ENCODE results near the gene LRRC47. TPM values are rescaled to one million over a fixed set of nuclear protein-coding genes. Genes with fewer than 3 reads are reported as not detected.

The LRRC47 gene
- total and polyA plus RNA-seq, 2 of the 13 experiments (the other 11 are each of a cell fraction or from before 2014, with no cell fraction given), result 18.3 to 52.5 TPM

- no peak for TF ChIP-seq ZFYVE20 (CRISPR knock-in tag; IDR thresholded peaks at IDR 0.05; ENCODE audit: borderline replicate concordance, low read depth)
- TF ChIP-seq ZNF292 (CRISPR knock-in tag; IDR thresholded peaks at IDR 0.05; ENCODE audit: borderline replicate concordance, low read depth), result no peak
- TF ChIP-seq RELA (CRISPR knock-in tag; IDR thresholded peaks at IDR 0.05), result no peak
- TF ChIP-seq PRPF4 (IDR thresholded peaks at IDR 0.05; ENCODE audit: low read depth, low read length, poor library complexity, severe bottlenecking), result no peak
- no peak for TF ChIP-seq ZIK1 (CRISPR knock-in tag; IDR thresholded peaks at IDR 0.05; ENCODE audit: borderline replicate concordance, low read depth)
- TF ChIP-seq FOXJ3 (CRISPR knock-in tag; IDR thresholded peaks at IDR 0.05; ENCODE audit: borderline replicate concordance), result no peak
- no peak; the same call in 1 of the 2 replicates for TF ChIP-seq E2F5 (CRISPR knock-in tag; conservative IDR thresholded peaks at IDR 0.05)
- TF ChIP-seq ZNF598 (CRISPR knock-in tag; IDR thresholded peaks at IDR 0.05; ENCODE audit: borderline replicate concordance), result peak; percentile 78; the same call in 1 of the 2 replicates
- no peak; the same call in 1 of the 2 replicates for TF ChIP-seq ZNF546 (CRISPR knock-in tag; conservative IDR thresholded peaks at IDR 0.05)
- TF ChIP-seq RORA (CRISPR knock-in tag; IDR thresholded peaks at IDR 0.05), result no peak
- TF ChIP-seq BHLHE40 (IDR thresholded peaks at IDR 0.05; ENCODE audit: low read length), result no peak
- TF ChIP-seq MXI1 (IDR thresholded peaks at IDR 0.05; ENCODE audit: borderline replicate concordance, low read depth, low read length), result no peak
- no peak for TF ChIP-seq ZNF343 (CRISPR knock-in tag; IDR thresholded peaks at IDR 0.05)
- TF ChIP-seq HNRNPLL (IDR thresholded peaks at IDR 0.05; ENCODE audit: low read depth, low read length, poor library complexity, severe bottlenecking), result peak; percentile 27
- no peak for TF ChIP-seq EZH2 (conservative IDR thresholded peaks at IDR 0.05; ENCODE audit: low read depth, low read length)
- no peak for TF ChIP-seq ZC3H13 (CRISPR knock-in tag; IDR thresholded peaks at IDR 0.05)
- TF ChIP-seq, protein P1, sequence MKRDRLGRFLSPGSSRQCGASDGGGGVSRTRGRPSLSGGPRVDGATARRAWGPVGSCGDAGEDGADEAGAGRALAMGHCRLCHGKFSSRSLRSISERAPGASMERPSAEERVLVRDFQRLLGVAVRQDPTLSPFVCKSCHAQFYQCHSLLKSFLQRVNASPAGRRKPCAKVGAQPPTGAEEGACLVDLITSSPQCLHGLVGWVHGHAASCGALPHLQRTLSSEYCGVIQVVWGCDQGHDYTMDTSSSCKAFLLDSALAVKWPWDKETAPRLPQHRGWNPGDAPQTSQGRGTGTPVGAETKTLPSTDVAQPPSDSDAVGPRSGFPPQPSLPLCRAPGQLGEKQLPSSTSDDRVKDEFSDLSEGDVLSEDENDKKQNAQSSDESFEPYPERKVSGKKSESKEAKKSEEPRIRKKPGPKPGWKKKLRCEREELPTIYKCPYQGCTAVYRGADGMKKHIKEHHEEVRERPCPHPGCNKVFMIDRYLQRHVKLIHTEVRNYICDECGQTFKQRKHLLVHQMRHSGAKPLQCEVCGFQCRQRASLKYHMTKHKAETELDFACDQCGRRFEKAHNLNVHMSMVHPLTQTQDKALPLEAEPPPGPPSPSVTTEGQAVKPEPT (CRISPR knock-in tag; IDR thresholded peaks at IDR 0.05; ENCODE audit: low read depth), result 0 out of 2 replicates have a peak, but pooled peaks have one; percentile 22
- no peak for TF ChIP-seq SP5 (CRISPR knock-in tag; IDR thresholded peaks at IDR 0.05; ENCODE audit: borderline replicate concordance, low read depth)
- peak in 1 of 2 experiments; percentile 19; a peak in 1 of 4 replicates for TF ChIP-seq HMGXB4 (CRISPR knock-in tag; IDR thresholded peaks at IDR 0.05; ENCODE audit: borderline replicate concordance in 1 of 2, low read depth in 1 of 2)
- 0 out of 2 replicates have a peak, but pooled peaks have one; percentile 47 for TF ChIP-seq HNRNPL (IDR thresholded peaks at IDR 0.05; ENCODE audit: low read depth, low read length)
These were observed 24.9 kb downstream of the LRRC47 start (continued) for GRCh38 chr1:3771108-3772026.
